HEK293 (cell line): ENCODE measurements around the gene FBL.

Experiments
- AEBP2 ChIP-seq: fragments of 450-650 bp; formaldehyde crosslinking; IDR thresholded peaks from 2 replicates; pipeline ENCODE4 v1.5.1; 2016; ENCODE audit warnings: missing biosample characterization, missing genetic modification characterization, borderline replicate concordance
- ZBTB1 ChIP-seq: fragments of 450-650 bp; formaldehyde crosslinking; IDR thresholded peaks from 2 replicates; pipeline ENCODE4 v1.5.1; 2016; ENCODE audit warnings: missing biosample characterization, missing genetic modification characterization
- ZBTB11 ChIP-seq: fragments of 450-650 bp; formaldehyde crosslinking; conservative IDR thresholded peaks from 2 replicates; pipeline ENCODE4 v1.5.1; 2016; ENCODE audit warnings: low read depth, missing biosample characterization, missing genetic modification characterization
- ZNF140 ChIP-seq: fragments of 450-650 bp; formaldehyde crosslinking; IDR thresholded peaks from 2 replicates; pipeline ENCODE4 v1.5.1; 2016; ENCODE audit warnings: missing biosample characterization, missing genetic modification characterization
- ZNF354C ChIP-seq: fragments of 450-650 bp; formaldehyde crosslinking; IDR thresholded peaks from 2 replicates; pipeline ENCODE4 v1.5.1; 2016; ENCODE audit warnings: missing biosample characterization, missing genetic modification characterization, low read depth, borderline replicate concordance
- ZNF501 ChIP-seq: fragments of 450-650 bp; formaldehyde crosslinking; IDR thresholded peaks from 2 replicates; pipeline ENCODE4 v1.5.1; 2016; ENCODE audit warnings: missing biosample characterization, missing genetic modification characterization
- ZNF518A ChIP-seq: fragments of 450-650 bp; formaldehyde crosslinking; conservative IDR thresholded peaks from 2 replicates; pipeline ENCODE4 v1.5.1; 2016; ENCODE audit warnings: low read depth, missing biosample characterization, missing genetic modification characterization
- ZNF555 ChIP-seq: fragments of 450-650 bp; formaldehyde crosslinking; conservative IDR thresholded peaks from 2 replicates; pipeline ENCODE4 v1.5.1; 2017; ENCODE audit warnings: missing biosample characterization, mild to moderate bottlenecking, missing genetic modification characterization, inconsistent platforms
- ZNF580 ChIP-seq: fragments of 450-650 bp; formaldehyde crosslinking; IDR thresholded peaks from 2 replicates; pipeline ENCODE4 v1.5.1; 2016; ENCODE audit warnings: missing biosample characterization, missing genetic modification characterization
- ZNF623 ChIP-seq: fragments of 450-650 bp; formaldehyde crosslinking; IDR thresholded peaks from 2 replicates; pipeline ENCODE4 v1.5.1; 2016; ENCODE audit warnings: missing biosample characterization, missing genetic modification characterization
- ZNF629 ChIP-seq: fragments of 450-650 bp; formaldehyde crosslinking; IDR thresholded peaks from 2 replicates; pipeline ENCODE4 v1.5.1; 2017; ENCODE audit warnings: missing biosample characterization, missing genetic modification characterization
- ZNF639 ChIP-seq: fragments of 450-650 bp; formaldehyde crosslinking; IDR thresholded peaks from 2 replicates; pipeline ENCODE4 v1.5.1; 2016; ENCODE audit warnings: missing biosample characterization, missing genetic modification characterization
- ZNF654 ChIP-seq: fragments of 450-650 bp; formaldehyde crosslinking; IDR thresholded peaks from 2 replicates; pipeline ENCODE4 v1.5.1; 2016; ENCODE audit warnings: low read depth, missing biosample characterization, missing genetic modification characterization

FBL gene

GRCh38 chr19:39814111-39814510, 32.1 kb downstream of the FBL start (continued):
- 0 out of 2 replicates have a peak, but pooled peaks have one; percentile 72 for TF ChIP-seq AEBP2
- TF ChIP-seq ZNF501 (tag by site-specific recombination), result peak; percentile 62; the same call in 1 of the 2 replicates
- peak; percentile 81 for TF ChIP-seq ZBTB1 (tag by site-specific recombination)
- TF ChIP-seq ZNF623 (tag by site-specific recombination), result peak; percentile 88
- TF ChIP-seq ZNF654, result peak; percentile 50
- TF ChIP-seq ZNF580 (tag by site-specific recombination), result peak; percentile 51; the same call in 1 of the 2 replicates
- peak; percentile 95; the same call in 1 of the 2 replicates for TF ChIP-seq ZNF354C
- TF ChIP-seq ZNF629 (tag by site-specific recombination), result peak; percentile 37; the same call in 1 of the 2 replicates
- TF ChIP-seq ZBTB11 (tag by site-specific recombination), result peak; percentile 87
- peak; percentile 90 for TF ChIP-seq ZNF140 (tag by site-specific recombination)
- peak; percentile 96 for TF ChIP-seq ZNF518A (tag by site-specific recombination)
- peak; percentile 67 for TF ChIP-seq ZNF639 (tag by site-specific recombination)
- peak; percentile 87 for TF ChIP-seq ZNF555 (tag by site-specific recombination)
